Measurements from ENCODE around the gene PARD6B. TPM values are rescaled to one million over a fixed set of nuclear protein-coding genes. Genes with fewer than 3 reads are reported as not detected.

Gene PARD6B
- total RNA-seq, 1 donor from 2014 or later, result 45.7 TPM

DNA sequence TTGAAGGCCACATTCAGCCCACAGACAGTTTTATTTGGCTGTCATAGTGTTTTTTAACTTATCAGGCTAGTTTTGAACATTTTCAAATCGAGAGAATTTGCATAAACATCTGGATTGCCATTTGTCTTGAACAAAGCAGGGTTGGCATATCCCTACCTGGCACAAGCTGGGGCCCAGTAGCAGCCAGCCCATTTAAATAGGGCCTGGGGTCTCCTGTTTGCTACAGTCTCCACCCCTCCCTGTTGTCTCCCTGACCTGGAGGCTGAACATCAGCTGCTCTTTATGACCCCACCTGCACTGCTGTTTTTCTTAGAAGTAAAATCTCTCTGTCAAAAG is 73.9 kb downstream of the PARD6B start:
- no peaks in the 10 kb centered on the region for H3K4me1 Mint-ChIP-seq
- H3K9ac ChIP-seq, result no peak overlapping the region
- H4K20me1 ChIP-seq (ENCODE audit: low read depth), result peaks cover 4% of the 10 kb centered on the region
- no peaks in the 10 kb centered on the region for H3K27me3 ChIP-seq
- TF ChIP-seq EZH2 (IDR thresholded peaks at IDR 0.05) (no peak), EZH2phosphoT487 (IDR thresholded peaks at IDR 0.05) (no peak)
- TF ChIP-seq, protein P1, sequence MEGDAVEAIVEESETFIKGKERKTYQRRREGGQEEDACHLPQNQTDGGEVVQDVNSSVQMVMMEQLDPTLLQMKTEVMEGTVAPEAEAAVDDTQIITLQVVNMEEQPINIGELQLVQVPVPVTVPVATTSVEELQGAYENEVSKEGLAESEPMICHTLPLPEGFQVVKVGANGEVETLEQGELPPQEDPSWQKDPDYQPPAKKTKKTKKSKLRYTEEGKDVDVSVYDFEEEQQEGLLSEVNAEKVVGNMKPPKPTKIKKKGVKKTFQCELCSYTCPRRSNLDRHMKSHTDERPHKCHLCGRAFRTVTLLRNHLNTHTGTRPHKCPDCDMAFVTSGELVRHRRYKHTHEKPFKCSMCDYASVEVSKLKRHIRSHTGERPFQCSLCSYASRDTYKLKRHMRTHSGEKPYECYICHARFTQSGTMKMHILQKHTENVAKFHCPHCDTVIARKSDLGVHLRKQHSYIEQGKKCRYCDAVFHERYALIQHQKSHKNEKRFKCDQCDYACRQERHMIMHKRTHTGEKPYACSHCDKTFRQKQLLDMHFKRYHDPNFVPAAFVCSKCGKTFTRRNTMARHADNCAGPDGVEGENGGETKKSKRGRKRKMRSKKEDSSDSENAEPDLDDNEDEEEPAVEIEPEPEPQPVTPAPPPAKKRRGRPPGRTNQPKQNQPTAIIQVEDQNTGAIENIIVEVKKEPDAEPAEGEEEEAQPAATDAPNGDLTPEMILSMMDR (IDR thresholded peaks at IDR 0.05), result no peak
- no peak for DNase-seq (ENCODE audit: low spot score)
- H3K4me2 ChIP-seq, result no peak overlapping the region
- no peak overlapping the region for H3K27ac Mint-ChIP-seq
- peaks cover 2% of the 10 kb centered on the region for H3K27me3 Mint-ChIP-seq (ENCODE audit: insufficient read depth, low read depth)
- no peaks in the 10 kb centered on the region for H3F3A ChIP-seq (ENCODE audit: low read depth)
- no peak overlapping the region for H3K4me3 Mint-ChIP-seq
- H3K9me3 Mint-ChIP-seq, result no peaks in the 10 kb centered on the region
- H3K36me3 Mint-ChIP-seq, result peaks cover 2% of the 10 kb centered on the region
- H3K9me3 ChIP-seq (ENCODE audit: low read depth), result no peaks in the 10 kb centered on the region
- no peaks in the 10 kb centered on the region for H3K36me3 ChIP-seq
- peaks cover 11% of the 10 kb centered on the region for H3K79me2 ChIP-seq (ENCODE audit: low read depth)
- H2AFZ ChIP-seq (replicated peaks), result no peak overlapping the region
- H3K4me3 ChIP-seq, result no peak overlapping the region
- no peak overlapping the region for H3K27ac ChIP-seq
- no peaks in the 10 kb centered on the region for H3K4me1 ChIP-seq

DNA sequence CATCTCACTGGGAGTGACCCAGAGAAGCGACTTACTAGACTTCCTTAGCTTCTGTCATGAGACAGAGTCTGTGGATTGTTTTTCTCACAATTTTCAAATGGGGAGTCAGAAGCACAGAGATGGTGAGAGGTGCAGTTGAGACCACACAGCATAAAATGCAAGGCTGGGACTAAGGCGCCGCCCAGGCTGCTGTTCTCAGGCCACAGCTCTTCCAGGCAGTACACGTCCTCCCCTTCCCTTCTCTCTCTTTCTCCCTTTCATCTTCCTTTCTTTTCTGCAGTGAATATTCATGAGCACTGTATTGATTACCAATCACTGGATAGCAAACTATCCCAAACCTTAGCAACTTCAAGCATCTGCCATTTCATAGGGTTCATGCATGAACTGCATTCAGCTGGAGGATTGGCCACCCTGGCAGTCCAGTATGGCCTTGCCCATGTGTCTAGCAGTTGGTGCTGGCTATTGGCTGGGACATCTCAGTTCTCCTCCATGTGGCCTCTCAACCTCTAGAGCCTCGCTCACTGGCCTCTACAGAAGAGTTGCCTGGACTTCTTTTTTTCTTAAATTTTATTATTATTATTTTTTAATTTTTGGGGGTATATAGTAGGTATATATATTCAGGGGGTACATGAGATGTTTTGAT is 74.9 kb downstream of the PARD6B start:
- Histone ChIP-seq H4K20me1 (ENCODE audit: low read depth) (peaks cover 4% of the 10 kb centered on the region), H3K4me1 (no peaks in the 10 kb centered on the region), H3F3A (ENCODE audit: low read depth) (no peaks in the 10 kb centered on the region), H3K9ac (no peak overlapping the region), H3K4me3 (no peak overlapping the region), H3K4me2 (no peak overlapping the region), H3K27me3 (no peaks in the 10 kb centered on the region), H3K79me2 (ENCODE audit: low read depth) (peaks cover 11% of the 10 kb centered on the region), H3K27ac (no peak overlapping the region), H2AFZ (replicated peaks) (no peak overlapping the region), H3K9me3 (ENCODE audit: low read depth) (no peaks in the 10 kb centered on the region), H3K36me3 (no peaks in the 10 kb centered on the region)
- H3K9me3 Mint-ChIP-seq, result no peaks in the 10 kb centered on the region
- DNase-seq (ENCODE audit: low spot score), result no peak
- no peak overlapping the region for H3K27ac Mint-ChIP-seq
- H3K27me3 Mint-ChIP-seq (ENCODE audit: insufficient read depth, low read depth), result peaks cover 2% of the 10 kb centered on the region
- no peaks in the 10 kb centered on the region for H3K4me1 Mint-ChIP-seq
- H3K4me3 Mint-ChIP-seq, result no peak overlapping the region
- H3K36me3 Mint-ChIP-seq, result peaks cover 2% of the 10 kb centered on the region
- TF ChIP-seq EZH2 (IDR thresholded peaks at IDR 0.05), result no peak
- no peak for TF ChIP-seq EZH2phosphoT487 (IDR thresholded peaks at IDR 0.05)
- TF ChIP-seq, protein P1 (IDR thresholded peaks at IDR 0.05), result no peak

Other genes with a start within 250 kb of the PARD6B start
- 35.3 and 38.1 TPM in 2 replicates for gene PTPN1, start 221.2 kb upstream of the PARD6B start, total RNA-seq (ENCODE audit: low replicate concordance)
- 1.2 and 3.7 TPM in 2 replicates for gene RIPOR3, start 40.0 kb upstream of the PARD6B start, total RNA-seq (ENCODE audit: low replicate concordance)
- gene BCAS4, start 63.5 kb downstream of the PARD6B start, total RNA-seq (ENCODE audit: low replicate concordance), result 15.3 and 24.1 TPM in 2 replicates
- 56.1 and 75.4 TPM in 2 replicates for gene ADNP, start 199.9 kb downstream of the PARD6B start, total RNA-seq (ENCODE audit: low replicate concordance)
- gene DPM1, start 227.0 kb downstream of the PARD6B start, total RNA-seq (ENCODE audit: low replicate concordance), result 76.7 and 173 TPM in 2 replicates
- gene MOCS3, start 227.2 kb downstream of the PARD6B start, total RNA-seq (ENCODE audit: low replicate concordance), result 5.6 and 7.5 TPM in 2 replicates